HepG2 (cell line): ENCODE measurements around the gene MARCHF9. TPM values are rescaled to one million over a fixed set of nuclear protein-coding genes. Genes with fewer than 3 reads are reported as not detected.

Experiments
- ARNT2 ChIP-seq: sonication (generic); formaldehyde crosslinking; IDR thresholded peaks from 2 replicates; pipeline ENCODE4 v1.8.0; 2022; ENCODE audit warnings: mild to moderate bottlenecking, low read depth, missing genetic modification reagents, moderate library complexity
- DNMT1 ChIP-seq: sonication (generic); formaldehyde crosslinking; IDR thresholded peaks from 2 replicates; pipeline ENCODE4 v1.5.1; 2020; ENCODE audit warnings: mild to moderate bottlenecking, missing genetic modification reagents
- FOSL1 ChIP-seq: sonication (generic); formaldehyde crosslinking; IDR thresholded peaks from 2 replicates; pipeline ENCODE4 v1.9.0; 2021; ENCODE audit warnings: missing genetic modification reagents, borderline replicate concordance
- HOXA5 ChIP-seq: sonication (generic); formaldehyde crosslinking; IDR thresholded peaks from 2 replicates; pipeline ENCODE4 v1.4.0; 2020; ENCODE audit warnings: missing genetic modification reagents
- KAT8 ChIP-seq: IDR thresholded peaks from 2 replicates; pipeline ENCODE4 v1.6.1; 2016; ENCODE audit warnings: missing genetic modification reagents, missing compliant biosample characterization
- MAFG ChIP-seq: sonication (generic); formaldehyde crosslinking; IDR thresholded peaks from 2 replicates; pipeline ENCODE4 v1.5.1; 2020; ENCODE audit warnings: mild to moderate bottlenecking, missing genetic modification reagents
- MLLT10 ChIP-seq: sonication (generic); formaldehyde crosslinking; IDR thresholded peaks from 2 replicates; pipeline ENCODE4 v1.4.0; 2020; ENCODE audit warnings: missing genetic modification reagents
- MYNN ChIP-seq: sonication (generic); formaldehyde crosslinking; IDR thresholded peaks from 2 replicates; pipeline ENCODE4 v1.4.0; 2020; ENCODE audit warnings: mild to moderate bottlenecking, low read depth, missing genetic modification reagents
- NR2C2 ChIP-seq: sonication (generic); formaldehyde crosslinking; IDR thresholded peaks from 2 replicates; pipeline ENCODE4 v1.4.0; 2020; ENCODE audit warnings: missing genetic modification reagents, mild to moderate bottlenecking, moderate library complexity, borderline replicate concordance
- PAF1 ChIP-seq: IDR thresholded peaks from 2 replicates; pipeline ENCODE4 v1.6.1; 2016; ENCODE audit warnings: missing genetic modification reagents, missing compliant biosample characterization
- RXRA ChIP-seq: sonication (generic); formaldehyde crosslinking; IDR thresholded peaks from 2 replicates; pipeline ENCODE4 v1.5.1; 2020; ENCODE audit warnings: missing genetic modification reagents
- SRSF1 ChIP-seq: fragments of 200-400 bp; formaldehyde crosslinking; optimal IDR thresholded peaks from 2 replicates; pipeline ENCODE3; 2017; ENCODE audit warnings: mild to moderate bottlenecking, low read depth, low read length, moderate library complexity
- ZNF136 ChIP-seq: sonication (generic); formaldehyde crosslinking; IDR thresholded peaks from 2 replicates; pipeline ENCODE4 v1.8.1; 2022; ENCODE audit warnings: low read depth, mild to moderate bottlenecking, moderate library complexity, missing genetic modification reagents
- ZNF441 ChIP-seq: sonication (generic); formaldehyde crosslinking; IDR thresholded peaks from 2 replicates; pipeline ENCODE4 v1.7.0; 2021; ENCODE audit warnings: missing genetic modification reagents, borderline replicate concordance
- ZNF567 ChIP-seq: sonication (generic); formaldehyde crosslinking; IDR thresholded peaks from 2 replicates; pipeline ENCODE4 v1.8.1; 2023; ENCODE audit warnings: mild to moderate bottlenecking, missing genetic modification reagents, borderline replicate concordance
- polyA plus RNA-seq, 8 experiments: library from polyadenylated mRNA; depleted of rRNA in 3 of 8; stranded (reverse) in 7 of 8; unstranded in 1 of 8; fragments of >200 nt; fragmentation: Illumina TruSeq in 4 of 8; extraction: Trizol in 4 of 8; gene quantifications; 2 replicates each; pipeline versions ENCODE4 v1.2.1 to v1.2.3, GENCODE V29; 2011 to 2016; ENCODE audit warnings: low read depth in 4 of 8, missing spikeins in 1 of 8, mixed read lengths in 1 of 8; ENCODE audit not compliant: insufficient read depth in 1 of 8
- total RNA-seq, 5 experiments: library from RNA; depleted of rRNA; stranded (reverse); fragments of >200 nt; fragmentation: Illumina TruSeq; extraction: Trizol; gene quantifications; 2 replicates each; pipeline ENCODE4 v1.2.3, GENCODE V29; 2016; ENCODE audit warnings: low read depth in 1 of 5
- TF ChIP-seq, protein P1 (sequence below): sonication (generic); formaldehyde crosslinking; IDR thresholded peaks from 2 replicates; pipeline ENCODE4 v1.5.1; 2020; ENCODE audit warnings: missing genetic modification reagents, mild to moderate bottlenecking, borderline replicate concordance
- TF ChIP-seq, protein P2 (sequence below): sonication (generic); formaldehyde crosslinking; IDR thresholded peaks from 2 replicates; pipeline ENCODE4 v1.4.0; 2020; ENCODE audit warnings: mild to moderate bottlenecking, missing genetic modification reagents

Gene MARCHF9
- total and polyA plus RNA-seq, 2 of the 13 experiments (the other 11 are each of a cell fraction or from before 2014, with no cell fraction given) = 5.7 to 9.6 TPM

DNA sequence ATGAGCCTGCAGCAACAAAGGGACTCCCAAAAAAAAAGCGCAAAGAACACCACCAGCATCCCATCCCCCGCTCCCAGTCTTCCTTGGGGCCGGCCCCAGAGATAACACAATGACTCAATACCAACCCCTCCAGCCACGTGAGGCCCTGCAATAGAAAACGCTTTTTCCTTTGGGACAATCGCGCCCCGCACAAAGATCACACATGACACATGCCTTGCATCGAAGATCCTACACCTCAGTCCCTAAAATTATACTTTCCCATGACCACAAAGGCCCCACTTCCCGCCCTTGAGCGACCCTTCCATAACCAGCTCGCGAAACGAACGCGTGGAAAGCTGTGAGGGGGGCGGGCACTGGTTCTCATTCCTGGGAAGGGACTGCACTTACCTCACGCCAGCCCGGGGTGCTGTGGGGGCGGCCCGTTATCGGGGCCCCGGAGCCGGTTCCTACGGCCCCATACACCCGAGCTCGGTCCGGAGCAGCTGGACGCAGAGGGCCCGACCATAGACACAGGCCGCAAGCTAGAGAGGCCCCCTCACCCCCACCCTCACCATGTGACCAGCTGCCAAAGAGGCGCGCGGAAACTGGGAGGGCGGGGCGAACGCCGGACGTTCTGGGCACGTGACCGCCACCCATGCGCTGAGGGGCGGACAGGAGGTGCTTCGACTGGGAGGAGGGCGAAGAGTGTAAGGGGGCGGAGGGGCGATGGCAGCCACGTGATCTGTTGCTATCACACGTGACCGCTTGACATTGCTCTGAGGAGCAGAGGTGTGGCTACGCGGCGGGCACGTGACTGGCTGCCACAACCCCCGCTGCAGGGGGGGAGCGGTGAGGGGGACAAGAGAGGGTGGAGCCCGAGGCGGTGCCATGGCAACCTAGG is 2.9 kb upstream of the MARCHF9 start, which contains the start of gene CDK4 (continued):
- TF ChIP-seq ZNF567 (CRISPR knock-in tag) = peak; percentile 31; the same call in 1 of the 2 replicates
- TF ChIP-seq RXRA (CRISPR knock-in tag) = peak; percentile 83
- TF ChIP-seq SRSF1 = peak; percentile 95
- TF ChIP-seq MAFG (CRISPR knock-in tag) = no peak
- no peak; the same call in 1 of the 2 replicates for TF ChIP-seq DNMT1 (CRISPR knock-in tag)
- peak; percentile 94 for TF ChIP-seq KAT8 (CRISPR knock-in tag)
- peak; percentile 83 for TF ChIP-seq NR2C2 (CRISPR knock-in tag)
- TF ChIP-seq MLLT10 = no peak
- TF ChIP-seq, protein P1, sequence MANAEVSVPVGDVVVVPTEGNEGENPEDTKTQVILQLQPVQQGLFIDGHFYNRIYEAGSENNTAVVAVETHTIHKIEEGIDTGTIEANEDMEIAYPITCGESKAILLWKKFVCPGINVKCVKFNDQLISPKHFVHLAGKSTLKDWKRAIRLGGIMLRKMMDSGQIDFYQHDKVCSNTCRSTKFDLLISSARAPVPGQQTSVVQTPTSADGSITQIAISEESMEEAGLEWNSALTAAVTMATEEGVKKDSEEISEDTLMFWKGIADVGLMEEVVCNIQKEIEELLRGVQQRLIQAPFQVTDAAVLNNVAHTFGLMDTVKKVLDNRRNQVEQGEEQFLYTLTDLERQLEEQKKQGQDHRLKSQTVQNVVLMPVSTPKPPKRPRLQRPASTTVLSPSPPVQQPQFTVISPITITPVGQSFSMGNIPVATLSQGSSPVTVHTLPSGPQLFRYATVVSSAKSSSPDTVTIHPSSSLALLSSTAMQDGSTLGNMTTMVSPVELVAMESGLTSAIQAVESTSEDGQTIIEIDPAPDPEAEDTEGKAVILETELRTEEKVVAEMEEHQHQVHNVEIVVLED (CRISPR knock-in tag) = peak; percentile 87
- peak; percentile 10; the same call in 1 of the 2 replicates for TF ChIP-seq FOSL1 (CRISPR knock-in tag)
- TF ChIP-seq HOXA5 (CRISPR knock-in tag) = 0 out of 2 replicates have a peak, but pooled peaks have one; percentile 63
- TF ChIP-seq PAF1 (CRISPR knock-in tag) = no peak
- TF ChIP-seq, protein P2, sequence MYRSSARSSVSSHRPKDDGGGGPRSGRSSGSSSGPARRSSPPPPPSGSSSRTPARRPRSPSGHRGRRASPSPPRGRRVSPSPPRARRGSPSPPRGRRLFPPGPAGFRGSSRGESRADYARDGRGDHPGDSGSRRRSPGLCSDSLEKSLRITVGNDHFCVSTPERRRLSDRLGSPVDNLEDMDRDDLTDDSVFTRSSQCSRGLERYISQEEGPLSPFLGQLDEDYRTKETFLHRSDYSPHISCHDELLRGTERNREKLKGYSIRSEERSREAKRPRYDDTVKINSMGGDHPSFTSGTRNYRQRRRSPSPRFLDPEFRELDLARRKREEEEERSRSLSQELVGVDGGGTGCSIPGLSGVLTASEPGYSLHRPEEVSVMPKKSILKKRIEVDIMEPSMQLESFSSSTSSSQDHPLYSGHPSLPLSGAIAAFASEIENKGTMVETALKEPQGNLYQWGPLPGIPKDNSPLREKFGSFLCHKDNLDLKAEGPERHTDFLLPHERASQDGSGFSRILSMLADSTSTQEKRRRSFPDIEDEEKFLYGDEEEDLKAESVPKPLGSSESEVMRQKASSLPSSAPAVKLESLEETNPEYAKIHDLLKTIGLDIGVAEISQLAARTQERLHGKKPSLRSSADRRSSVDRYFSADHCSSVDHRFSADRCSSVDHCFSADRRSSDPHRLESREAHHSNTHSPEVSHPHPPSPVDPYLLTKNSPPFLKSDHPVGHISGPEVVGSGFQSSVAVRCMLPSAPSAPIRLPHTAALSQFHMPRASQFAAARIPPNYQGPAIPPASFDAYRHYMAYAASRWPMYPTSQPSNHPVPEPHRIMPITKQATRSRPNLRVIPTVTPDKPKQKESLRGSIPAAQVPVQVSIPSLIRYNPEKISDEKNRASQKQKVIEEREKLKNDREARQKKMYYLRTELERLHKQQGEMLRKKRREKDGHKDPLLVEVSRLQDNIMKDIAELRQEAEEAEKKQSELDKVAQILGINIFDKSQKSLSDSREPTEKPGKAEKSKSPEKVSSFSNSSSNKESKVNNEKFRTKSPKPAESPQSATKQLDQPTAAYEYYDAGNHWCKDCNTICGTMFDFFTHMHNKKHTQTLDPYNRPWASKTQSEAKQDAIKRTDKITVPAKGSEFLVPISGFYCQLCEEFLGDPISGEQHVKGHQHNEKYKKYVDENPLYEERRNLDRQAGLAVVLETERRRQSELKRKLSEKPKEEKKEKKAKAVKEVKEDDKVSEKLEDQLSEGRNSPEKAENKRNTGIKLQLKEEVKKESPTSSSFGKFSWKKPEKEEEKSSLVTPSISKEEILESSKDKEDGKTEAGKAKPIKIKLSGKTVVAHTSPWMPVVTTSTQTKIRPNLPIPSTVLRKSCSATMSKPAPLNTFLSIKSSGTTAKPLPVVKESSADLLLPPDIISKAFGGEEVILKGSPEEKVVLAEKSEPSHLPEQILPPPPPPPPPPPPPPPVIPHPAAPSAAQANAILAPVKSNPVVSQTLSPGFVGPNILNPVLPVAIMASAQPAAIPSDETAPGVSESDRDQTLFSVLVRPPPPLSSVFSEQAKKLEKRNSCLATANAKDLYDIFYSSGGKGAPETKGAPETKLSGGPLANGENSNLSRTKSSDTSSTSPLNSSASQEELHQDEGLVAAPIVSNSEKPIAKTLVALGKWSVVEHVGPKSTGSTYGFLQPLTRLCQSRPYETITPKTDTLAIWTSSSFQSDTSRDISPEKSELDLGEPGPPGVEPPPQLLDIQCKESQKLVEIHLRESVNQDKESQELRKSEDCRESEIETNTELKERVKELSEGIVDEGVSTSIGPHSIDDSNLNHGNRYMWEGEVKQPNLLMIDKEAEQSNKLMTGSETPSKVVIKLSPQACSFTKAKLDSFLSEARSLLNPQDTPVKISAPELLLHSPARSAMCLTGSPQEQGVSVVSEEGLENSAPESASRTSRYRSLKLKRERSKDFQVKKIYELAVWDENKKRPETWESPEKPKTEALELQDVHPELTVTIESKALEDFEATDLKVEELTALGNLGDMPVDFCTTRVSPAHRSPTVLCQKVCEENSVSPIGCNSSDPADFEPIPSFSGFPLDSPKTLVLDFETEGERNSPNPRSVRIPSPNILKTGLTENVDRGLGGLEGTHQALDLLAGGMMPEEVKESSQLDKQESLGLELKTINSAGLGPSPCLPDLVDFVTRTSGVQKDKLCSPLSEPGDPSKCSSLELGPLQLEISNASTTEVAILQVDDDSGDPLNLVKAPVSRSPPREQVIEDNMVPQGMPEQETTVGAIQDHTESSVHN = no peak; the same call in none of the 2 replicates
- TF ChIP-seq ZNF136 (CRISPR knock-in tag) = peak; percentile 93
- no peak for TF ChIP-seq MYNN (CRISPR knock-in tag)
- peak; percentile 91 for TF ChIP-seq ZNF441
- peak; percentile 93 for TF ChIP-seq ARNT2 (CRISPR knock-in tag)
